Glutamatergic neuron (in vitro differentiated cells): ENCODE results near the gene ARHGAP12. TPM values are rescaled to one million over a fixed set of nuclear protein-coding genes. Genes with fewer than 3 reads are reported as not detected.
A peak's percentile ranks its signal among the peaks of the same experiment; 100 is the strongest.
"Not testable (repeated sequence)": the region's sequence is repeated elsewhere in the genome, so short reads cannot be mapped to it uniquely, and the experiment has no call there.

Experiments used
- DNase-seq: peaks from one replicate; pipeline ENCODE4 v3.0.0; 2022
- H3K27ac Mint-ChIP-seq: one replicate; pipeline ENCODE4 v1.8.0; 2020; ENCODE audit warnings: mild to moderate bottlenecking, mixed read lengths, inconsistent platforms; ENCODE audit not compliant: unreplicated experiment
- H3K27me3 Mint-ChIP-seq: one replicate; pipeline ENCODE4 v1.8.0; 2020; ENCODE audit warnings: mild to moderate bottlenecking, moderate library complexity, mixed read lengths, inconsistent platforms; ENCODE audit not compliant: unreplicated experiment
- H3K36me3 Mint-ChIP-seq: one replicate; pipeline ENCODE4 v1.8.0; 2020; ENCODE audit warnings: mild to moderate bottlenecking, mixed read lengths, inconsistent platforms; ENCODE audit not compliant: unreplicated experiment
- H3K4me1 Mint-ChIP-seq: one replicate; pipeline ENCODE4 v1.8.0; 2020; ENCODE audit warnings: mild to moderate bottlenecking, low read depth, mixed read lengths, inconsistent platforms; ENCODE audit not compliant: unreplicated experiment
- H3K4me3 Mint-ChIP-seq: one replicate; pipeline ENCODE4 v1.8.0; 2020; ENCODE audit warnings: mild to moderate bottlenecking, mixed read lengths, inconsistent platforms; ENCODE audit not compliant: unreplicated experiment
- H3K9me3 Mint-ChIP-seq: one replicate; pipeline ENCODE4 v1.8.0; 2020; ENCODE audit warnings: mild to moderate bottlenecking, moderate library complexity, mixed read lengths, inconsistent platforms; ENCODE audit not compliant: unreplicated experiment
- CTCF ChIP-seq: fragments of 200-600 bp; sonication (generic); IDR thresholded peaks from one replicate; pipeline ENCODE4 v1.5.0; 2021; ENCODE audit not compliant: partially characterized antibody, unreplicated experiment
- total RNA-seq: library from RNA; stranded (reverse); fragmentation: NEBNext Ultra II Directional; extraction: Animal tissue kit (Norgen Biotek cat#: 25700); gene quantifications from one replicate; pipeline ENCODE4 v1.2.1, GENCODE V29; 2021; ENCODE audit not compliant: unreplicated experiment

Gene ARHGAP12
- total RNA-seq, 1 donor from 2014 or later = 41.9 TPM

GRCh38 chr10:31770307-31770902 lies 158.2 kb downstream of the ARHGAP12 start:
- Mint-ChIP-seq H3K4me1 (peaks cover 4% of the 10 kb centered on the region), H3K9me3 (no peaks in the 10 kb centered on the region), H3K4me3 (no peak overlapping the region), H3K27me3 (no peaks in the 10 kb centered on the region), H3K27ac (no peak overlapping the region), H3K36me3 (no peaks in the 10 kb centered on the region)
- peak; percentile 75 for DNase-seq
- TF ChIP-seq CTCF = peak; percentile 87

- Mint-ChIP-seq H3K9me3 (no peaks in the 10 kb centered on the region), H3K4me1 (peaks cover 4% of the 10 kb centered on the region), H3K27ac (no peak overlapping the region), H3K27me3 (no peaks in the 10 kb centered on the region), H3K36me3 (no peaks in the 10 kb centered on the region), H3K4me3 (no peak overlapping the region)
- DNase-seq = no peak
- TF ChIP-seq CTCF = no peak
Measured at GRCh38 chr10:31769564-31769963, 159.1 kb downstream of the ARHGAP12 start.

- not testable (repeated sequence) for H3K27me3 Mint-ChIP-seq, H3K4me3 Mint-ChIP-seq, H3K27ac Mint-ChIP-seq
Measured at GRCh38 chr10:31768935-31769334, 159.7 kb downstream of the ARHGAP12 start.

GRCh38 chr10:31768467-31768866 lies 160.2 kb downstream of the ARHGAP12 start:
- Mint-ChIP-seq H3K27ac (no peak overlapping the region), H3K4me3 (no peak overlapping the region), H3K9me3 (peaks cover 2% of the 10 kb centered on the region), H3K27me3 (no peaks in the 10 kb centered on the region), H3K36me3 (no peaks in the 10 kb centered on the region), H3K4me1 (peaks cover 4% of the 10 kb centered on the region)
- no peak for TF ChIP-seq CTCF
- DNase-seq = no peak

More at GRCh38 chr10:31768935-31769334, 159.7 kb downstream of the ARHGAP12 start:
- DNase-seq, H3K9me3 Mint-ChIP-seq, H3K4me1 Mint-ChIP-seq, H3K36me3 Mint-ChIP-seq: not testable (repeated sequence)

GRCh38 chr10:31765541-31765940 lies 163.1 kb downstream of the ARHGAP12 start:
- Mint-ChIP-seq H3K27me3 (no peaks in the 10 kb centered on the region), H3K4me1 (peaks cover 1% of the 10 kb centered on the region), H3K36me3 (peaks cover 4% of the 10 kb centered on the region), H3K27ac (no peak overlapping the region), H3K4me3 (no peak overlapping the region), H3K9me3 (peaks cover 3% of the 10 kb centered on the region)
- no peak for DNase-seq
- no peak for TF ChIP-seq CTCF

GRCh38 chr10:31762316-31762715 lies 166.3 kb downstream of the ARHGAP12 start:
- no peak for TF ChIP-seq CTCF
- H3K27me3 Mint-ChIP-seq = no peaks in the 10 kb centered on the region
- DNase-seq = no peak
- H3K4me1 Mint-ChIP-seq = peaks cover 11% of the 10 kb centered on the region
- H3K36me3 Mint-ChIP-seq = peaks cover 4% of the 10 kb centered on the region
- no peak overlapping the region for H3K4me3 Mint-ChIP-seq
- peaks cover 7% of the 10 kb centered on the region for H3K9me3 Mint-ChIP-seq
- peak overlapping the region; percentile 0 for H3K27ac Mint-ChIP-seq
